Suppressor macrophage (primary cell): Measurements from ENCODE around the gene SERPINB1.

Experiments
- DNase-seq, 4 experiments: peaks; one replicate each; pipeline ENCODE4 v3.0.0-alpha.2; 2020 to 2022

Gene SERPINB1

DNA sequence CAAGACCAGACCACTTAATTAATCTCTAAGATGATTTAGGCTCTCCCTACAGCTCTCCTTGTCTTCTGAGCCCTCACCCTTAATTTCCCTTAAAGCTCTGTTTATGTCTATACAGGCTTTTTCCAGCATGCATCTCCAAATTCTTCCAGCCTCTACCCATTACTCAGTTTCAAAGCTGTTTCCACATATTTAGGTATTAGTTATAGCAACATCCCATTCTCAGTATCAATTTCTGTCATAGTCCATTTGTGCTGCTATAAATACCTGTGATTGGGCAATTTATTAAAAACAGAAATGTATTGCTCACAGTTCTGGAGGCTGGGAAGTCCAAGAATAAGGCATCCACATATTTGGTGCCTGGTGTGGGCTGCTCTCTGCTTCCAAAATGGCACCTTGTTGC lies 2.3 kb upstream of the SERPINB1 start:
- DNase-seq = no peak

DNA sequence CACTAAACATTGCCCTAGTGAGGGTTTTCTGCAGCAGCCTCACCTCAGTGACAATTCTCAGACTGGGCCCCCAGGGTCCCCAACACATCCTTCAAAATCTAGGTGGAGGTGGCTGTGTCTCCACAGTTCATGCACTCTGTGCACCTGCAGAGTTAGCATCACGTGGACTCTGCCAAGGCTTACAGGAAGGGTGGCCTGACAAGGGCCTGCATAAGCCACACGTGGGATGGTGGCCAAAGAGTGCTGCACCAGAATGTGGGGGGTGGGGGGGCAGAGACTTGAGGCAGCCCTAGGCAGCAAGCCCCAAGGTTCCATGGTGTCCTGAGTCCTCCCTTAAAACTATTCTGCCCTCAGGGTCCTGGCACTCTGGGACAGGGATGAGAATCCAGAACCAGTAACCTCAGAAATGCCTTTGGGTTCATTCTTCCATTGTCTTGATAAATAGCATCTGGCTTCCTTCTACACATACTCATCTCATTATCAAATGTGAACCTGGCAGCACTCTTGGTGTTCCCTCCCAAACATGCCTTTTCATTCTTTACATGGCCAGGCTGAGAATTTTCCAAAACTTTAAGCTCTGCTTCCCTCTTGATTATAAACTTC lies 1.6 kb upstream of the SERPINB1 start:
- DNase-seq = no peak

DNA sequence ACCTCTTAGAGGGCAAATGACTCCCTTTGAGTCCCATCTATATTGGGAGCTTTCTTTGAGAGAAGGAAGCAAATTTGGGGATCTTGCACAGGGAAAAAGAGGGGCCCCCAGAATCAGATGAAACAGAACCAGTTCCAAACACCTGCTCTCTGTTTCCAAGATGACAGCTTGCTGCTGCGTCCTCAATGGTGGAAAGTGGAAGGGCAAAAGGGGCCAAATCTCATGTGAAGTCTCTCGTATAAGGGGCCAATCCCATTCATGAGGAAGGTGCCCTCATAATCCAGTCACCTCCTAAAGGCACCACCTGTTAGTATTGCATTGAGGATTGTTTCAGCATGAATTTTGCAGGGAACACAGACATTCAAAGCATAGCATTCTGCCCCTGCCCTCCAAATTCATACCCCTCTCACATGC lies 483 bp upstream of the SERPINB1 start:
- DNase-seq = no peak

DNA sequence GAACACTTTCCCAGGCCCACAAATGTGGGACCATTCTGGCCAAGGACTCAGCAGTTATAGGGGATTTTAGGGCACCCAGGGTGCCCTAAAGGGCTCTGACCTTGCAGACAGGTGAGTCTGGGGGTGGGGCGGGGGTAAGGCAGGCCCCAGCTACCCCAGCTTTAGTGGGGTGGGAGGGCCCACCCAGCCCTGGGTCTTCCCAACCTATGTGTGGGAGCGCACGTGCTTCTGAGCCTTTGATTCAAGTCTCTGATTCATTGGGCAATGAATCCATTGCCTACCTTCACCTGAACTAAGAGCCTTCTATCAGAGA lies 958 bp downstream of the SERPINB1 start:
- DNase-seq = no peak

- DNase-seq = peak; percentile 62 to 81 (median 76)
These were observed 1.5 kb downstream of the SERPINB1 start for GRCh38 chr6:2839982-2840748.

- peak in 3 of 4 experiments; percentile 22 to 53 (median 40) for DNase-seq
These were observed 2.3 kb downstream of the SERPINB1 start for GRCh38 chr6:2839195-2839981.

DNA sequence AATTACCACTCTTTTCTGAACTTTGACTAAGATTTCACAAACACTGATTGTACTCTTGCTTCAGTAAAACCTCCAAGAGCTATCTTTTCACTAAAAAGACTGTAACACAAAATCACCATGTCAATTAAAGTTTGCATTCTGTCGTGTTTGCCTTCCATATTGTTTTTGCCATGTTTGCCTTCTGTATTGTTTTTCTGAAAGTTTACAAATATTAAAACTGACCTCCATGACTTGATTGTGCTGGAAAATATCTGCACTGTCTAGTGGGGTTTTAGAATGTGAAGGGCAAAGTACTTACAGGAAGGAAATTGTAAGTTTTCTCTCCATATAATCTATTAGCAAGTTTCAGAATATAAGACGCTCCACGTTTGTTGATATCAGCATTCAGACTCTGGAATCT lies 3.4 kb downstream of the SERPINB1 start:
- no peak for DNase-seq

DNA sequence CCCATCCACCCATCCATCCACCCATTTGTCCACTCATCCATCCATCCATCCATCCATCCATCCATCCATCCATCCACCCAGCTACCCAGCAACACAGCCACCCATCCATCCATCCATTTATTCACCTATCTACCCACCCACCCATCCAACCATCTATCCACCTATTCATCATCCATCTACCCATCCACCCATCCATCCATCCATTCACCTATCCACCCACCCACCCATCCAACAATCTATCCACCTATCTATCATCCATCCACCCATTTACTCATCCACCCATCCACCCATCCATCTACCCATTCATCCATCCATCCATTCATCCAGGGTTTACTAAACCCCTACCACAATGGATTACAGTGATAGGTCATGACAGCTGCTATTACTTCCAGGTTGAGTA lies 7.4 kb downstream of the SERPINB1 start:
- no peak for DNase-seq

DNA sequence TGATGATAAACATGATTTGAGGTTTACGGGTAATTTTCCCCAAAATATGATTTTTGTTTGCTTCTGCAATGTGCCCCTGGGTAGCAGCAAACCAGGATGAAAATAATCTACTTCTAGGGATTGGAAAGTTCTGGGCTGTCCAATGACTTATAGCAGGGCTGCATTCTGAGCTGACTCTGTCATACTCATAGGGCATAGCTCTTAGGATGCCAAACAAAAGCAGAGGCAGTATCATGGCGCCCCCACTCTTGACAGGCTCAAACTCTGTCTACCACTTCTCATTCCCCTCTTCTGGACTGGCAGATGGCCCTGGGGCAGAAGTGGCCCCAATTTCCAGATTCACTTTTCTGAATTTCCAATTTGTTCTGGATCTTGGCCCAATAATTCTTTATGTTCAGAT lies 10.3 kb downstream of the SERPINB1 start:
- DNase-seq = no peak

GRCh38 chr6:2830183-2830582 lies 11.5 kb downstream of the SERPINB1 start:
- no peak for DNase-seq

GRCh38 chr6:2829253-2829652 lies 12.4 kb downstream of the SERPINB1 start:
- no peak for DNase-seq

- DNase-seq = no peak
These were observed 13.0 kb downstream of the SERPINB1 start for GRCh38 chr6:2828629-2829028.

DNA sequence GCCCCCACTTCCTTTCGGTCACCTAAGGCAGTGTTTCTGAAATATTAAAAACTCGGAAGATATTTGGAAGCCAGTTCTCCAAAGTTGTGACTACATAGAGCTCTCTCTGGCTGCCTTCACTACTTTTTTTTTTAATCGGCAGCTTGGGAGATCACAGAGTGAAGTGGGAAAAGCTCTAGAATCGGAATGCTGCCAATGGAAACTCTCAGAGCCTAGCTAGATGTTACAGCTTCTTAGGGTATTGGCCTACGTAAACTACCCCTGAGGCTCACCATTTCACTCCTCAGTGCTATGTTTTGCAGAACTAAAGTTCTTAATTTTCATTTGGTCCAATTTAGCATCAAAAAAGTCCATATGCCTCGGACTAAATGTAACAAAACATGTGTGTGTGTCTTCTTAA lies 14.5 kb downstream of the SERPINB1 start:
- DNase-seq = no peak

DNA sequence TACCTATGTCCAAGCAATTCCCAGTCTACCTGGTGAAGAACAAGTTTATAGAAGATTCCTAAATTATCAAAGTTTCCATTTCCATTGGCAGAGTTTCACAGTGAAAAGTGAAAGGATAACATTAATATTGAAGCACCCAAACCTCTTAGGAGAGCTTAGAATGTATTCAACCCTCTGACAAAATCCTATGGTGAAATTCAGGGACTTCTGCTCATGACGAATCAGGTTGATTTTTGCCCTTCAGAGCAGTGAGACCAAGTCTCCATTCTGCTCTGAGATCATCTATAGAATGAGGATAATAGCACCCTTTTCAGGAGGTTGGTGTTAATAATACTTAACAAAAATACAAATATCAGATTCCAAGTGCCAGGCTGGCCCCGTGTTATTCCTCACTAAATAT lies 15.5 kb downstream of the SERPINB1 start:
- no peak for DNase-seq

- no peak for DNase-seq
These were observed 18.4 kb downstream of the SERPINB1 start for GRCh38 chr6:2823104-2823850.

DNA sequence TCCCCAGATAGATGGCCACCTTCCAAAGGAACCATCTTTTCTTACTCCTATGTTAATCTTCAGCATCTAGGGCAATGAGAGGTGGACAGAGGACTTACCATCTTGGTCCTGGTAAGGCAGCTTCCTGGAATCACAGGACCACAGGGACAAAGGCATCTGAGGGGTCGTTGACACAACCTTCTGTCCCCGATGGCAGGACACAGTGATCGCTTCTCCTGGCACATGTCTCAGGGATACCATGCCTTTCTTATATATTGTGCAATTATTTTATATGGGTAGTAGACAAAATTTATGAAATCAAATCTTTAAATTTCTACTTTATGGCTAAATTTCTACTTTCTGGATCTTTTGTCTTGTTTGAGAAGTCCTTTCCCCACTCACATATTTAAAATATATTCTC lies 20.1 kb downstream of the SERPINB1 start:
- no peak for DNase-seq

GRCh38 chr6:2820415-2820814 lies 21.2 kb downstream of the SERPINB1 start:
- no peak for DNase-seq

- DNase-seq = no peak
These were observed 21.7 kb downstream of the SERPINB1 start for GRCh38 chr6:2819978-2820377.

DNA sequence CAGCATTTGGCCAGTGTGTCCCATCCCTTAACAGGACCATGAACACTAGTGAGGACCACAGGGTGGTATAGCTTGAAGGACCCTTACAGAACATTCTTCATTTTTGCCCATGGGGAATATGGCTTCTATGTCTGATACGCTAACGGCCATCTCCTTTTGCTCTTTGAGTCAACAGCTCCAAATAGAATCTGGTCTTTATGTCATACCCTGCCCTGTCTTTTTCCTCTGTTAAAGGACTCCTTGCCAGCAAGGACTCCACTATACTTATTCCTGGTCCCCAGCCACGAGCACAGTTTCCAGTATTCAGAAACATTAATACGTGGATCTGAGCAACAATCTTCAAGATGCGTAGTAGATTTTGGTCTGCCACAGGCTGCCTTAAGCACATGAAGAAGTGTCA lies 22.5 kb downstream of the SERPINB1 start:
- DNase-seq = no peak

GRCh38 chr6:2818593-2818992 lies 23.1 kb downstream of the SERPINB1 start:
- DNase-seq = peak in 2 of 4 experiments; percentile 20 to 37

GRCh38 chr6:2817903-2818443 lies 23.7 kb downstream of the SERPINB1 start:
- DNase-seq = no peak

DNA sequence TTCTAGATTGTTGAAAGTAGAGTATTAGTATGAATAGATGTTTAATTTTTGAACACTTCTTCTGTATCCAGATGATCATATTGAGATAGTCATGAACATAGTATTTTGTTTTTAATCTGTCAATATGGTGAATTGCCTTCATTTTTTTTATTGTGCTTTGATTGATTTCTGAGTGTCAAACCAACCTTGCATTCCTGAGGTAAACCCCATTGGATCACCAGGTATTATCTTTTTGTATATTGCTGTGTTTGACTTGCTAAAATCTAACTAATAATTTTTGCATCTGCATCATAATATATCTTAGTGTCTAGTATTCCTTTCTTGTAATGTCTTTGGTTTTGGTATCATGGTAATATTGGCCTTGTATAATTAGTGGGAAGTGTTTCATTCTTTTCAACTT lies 25.5 kb downstream of the SERPINB1 start:
- DNase-seq = no peak

- DNase-seq = no peak
These were observed 29.0 kb downstream of the SERPINB1 start for GRCh38 chr6:2812695-2813094.
